IMR-90 (cell line): Measurements from ENCODE around the gene PNMA8C. TPM values are rescaled to one million over a fixed set of nuclear protein-coding genes. Genes with fewer than 3 reads are reported as not detected.
"Not testable (repeated sequence)": the region's sequence is repeated elsewhere in the genome, so short reads cannot be mapped to it uniquely, and the experiment has no call there.

Experiments
- ATAC-seq: fragments of 200-7000 bp; cut with Tn5 transposase; 2 replicates; pipeline ENCODE4 v1.9.1; 2020; ENCODE audit warnings: low read depth, mild to moderate bottlenecking, moderate library complexity
- BruUV-seq: library from RNA; stranded (reverse); fragments of 400-500 nt; replicated peaks from 2 replicates; lab custom pipeline; 2021; lab: Mats Ljungman, UMichigan
- CTCF ChIA-PET: fragments of 300-600 bp; formaldehyde crosslinking; extraction: SDS; loops from one replicate; lab custom pipeline; 2021; ENCODE audit warnings: antibody characterized with exemption; lab: Yijun Ruan, JAX
- POLR2A ChIA-PET: fragments of 300-600 bp; sonication (Branson Sonifier 250); formaldehyde crosslinking; loops from one replicate; lab custom pipeline; 2022; ENCODE audit warnings: antibody characterized with exemption; ENCODE audit not compliant: unreplicated experiment; lab: Charles Lee
- DNase-seq: peaks from one replicate; pipeline ENCODE4 v3.0.0; 2013
- H2AFZ ChIP-seq: replicated peaks from 2 replicates; pipeline ENCODE3; 2013; ENCODE audit warnings: low read length, mild to moderate bottlenecking; ENCODE audit not compliant: poor library complexity
- H2AK5ac ChIP-seq: 2 replicates; pipeline ENCODE4 v1.6.1; 2013; ENCODE audit warnings: low read depth, low read length, inconsistent platforms
- H2AK9ac ChIP-seq: replicated peaks from 2 replicates; pipeline ENCODE3; 2013; ENCODE audit warnings: mild to moderate bottlenecking, low read depth, low read length, moderate library complexity; ENCODE audit not compliant: poor library complexity
- H2BK120ac ChIP-seq: 2 replicates; pipeline ENCODE4 v1.6.1; 2013; ENCODE audit warnings: low read depth, low read length, inconsistent platforms
- H2BK15ac ChIP-seq: 3 replicates; pipeline ENCODE4 v1.6.1; 2013; ENCODE audit warnings: low read depth, low read length, inconsistent platforms
- H2BK20ac ChIP-seq: 2 replicates; pipeline ENCODE4 v1.6.1; 2013; ENCODE audit warnings: low read depth, mild to moderate bottlenecking, inconsistent platforms, low read length, moderate library complexity
- H2BK5ac ChIP-seq: 2 replicates; pipeline ENCODE4 v1.6.1; 2013; ENCODE audit warnings: mild to moderate bottlenecking, low read depth, low read length, inconsistent platforms; ENCODE audit not compliant: poor library complexity, severe bottlenecking
- H3K14ac ChIP-seq: replicated peaks from 2 replicates; pipeline ENCODE4 v1.6.1; 2013; ENCODE audit warnings: low read depth, low read length, inconsistent platforms
- H3K18ac ChIP-seq: 2 replicates; pipeline ENCODE4 v1.6.1; 2013; ENCODE audit warnings: low read depth, low read length, control low read depth
- H3K23ac ChIP-seq: 2 replicates; pipeline ENCODE4 v1.6.1; 2013; ENCODE audit warnings: low read depth, low read length, inconsistent platforms
- H3K27ac ChIP-seq: 2 replicates; pipeline ENCODE4 v1.5.1; 2013; ENCODE audit warnings: mild to moderate bottlenecking, control low read depth, low read length; ENCODE audit not compliant: insufficient read depth
- H3K27me3 ChIP-seq: 2 replicates; pipeline ENCODE4 v1.6.1; 2013; ENCODE audit warnings: low read length; ENCODE audit not compliant: control insufficient read depth, insufficient read depth
- H3K36me3 ChIP-seq: 2 replicates; pipeline ENCODE4 v1.6.1; 2013; ENCODE audit warnings: low read length, mixed read lengths; ENCODE audit not compliant: control insufficient read depth, insufficient read depth
- H3K4ac ChIP-seq: 2 replicates; pipeline ENCODE4 v1.6.1; 2013; ENCODE audit warnings: low read depth, low read length, inconsistent platforms
- H3K4me1 ChIP-seq: 2 replicates; pipeline ENCODE4 v1.6.1; 2013; ENCODE audit warnings: low read length, mixed read lengths; ENCODE audit not compliant: control insufficient read depth, insufficient read depth
- H3K4me2 ChIP-seq: 2 replicates; pipeline ENCODE4 v1.6.1; 2013; ENCODE audit warnings: low read depth, mild to moderate bottlenecking, control low read depth, low read length, moderate library complexity
- H3K4me3 ChIP-seq: 2 replicates; pipeline ENCODE4 v1.5.1; 2013; ENCODE audit warnings: low read depth, mild to moderate bottlenecking, control low read depth, low read length, moderate library complexity; ENCODE audit not compliant: insufficient read depth
- H3K56ac ChIP-seq: 2 replicates; pipeline ENCODE4 v1.6.1; 2013; ENCODE audit warnings: low read length, inconsistent platforms; ENCODE audit not compliant: insufficient read depth; ENCODE audit errors: extremely low read depth
- H3K79me1 ChIP-seq, 2 experiments: 2 replicates each; pipeline ENCODE4 v1.6.1; 2013; ENCODE audit warnings: low read length in 2 of 2, inconsistent platforms in 1 of 2, low read depth in 1 of 2
- H3K9ac ChIP-seq: 2 replicates; pipeline ENCODE4 v1.6.1; 2013; ENCODE audit warnings: low read depth, low read length, control low read depth
- H3K9me1 ChIP-seq: 2 replicates; pipeline ENCODE4 v1.6.1; 2013; ENCODE audit warnings: low read length, inconsistent platforms; ENCODE audit not compliant: insufficient read depth
- H3K9me3 ChIP-seq: 2 replicates; pipeline ENCODE4 v1.6.1; 2013; ENCODE audit warnings: low read length; ENCODE audit not compliant: control insufficient read depth, insufficient read depth
- H4K20me1 ChIP-seq: 2 replicates; pipeline ENCODE4 v1.6.1; 2013; ENCODE audit warnings: low read length, inconsistent platforms; ENCODE audit not compliant: insufficient read depth
- H4K5ac ChIP-seq: 2 replicates; pipeline ENCODE4 v1.6.1; 2013; ENCODE audit warnings: mild to moderate bottlenecking, low read depth, low read length, control low read depth
- H4K8ac ChIP-seq, 2 experiments: 2 replicates each; pipeline ENCODE4 v1.6.1; 2013; ENCODE audit warnings: low read depth in 2 of 2, low read length in 2 of 2, control low read depth in 1 of 2, inconsistent platforms in 1 of 2
- H4K91ac ChIP-seq: 2 replicates; pipeline ENCODE4 v1.6.1; 2013; ENCODE audit warnings: low read depth, low read length, inconsistent platforms; ENCODE audit not compliant: insufficient read depth
- BHLHE40 ChIP-seq: fragments of 150-350 bp; IDR thresholded peaks from 2 replicates; pipeline ENCODE4 v1.6.1; 2016; ENCODE audit warnings: mild to moderate bottlenecking, low read depth, low read length
- FOS ChIP-seq: fragments of 150-350 bp; IDR thresholded peaks from 2 replicates; pipeline ENCODE4 v1.6.1; 2016; ENCODE audit warnings: low read depth, low read length
- MAZ ChIP-seq: IDR thresholded peaks from 2 replicates; pipeline ENCODE4 v1.6.1; 2012; ENCODE audit warnings: low read depth, mild to moderate bottlenecking, low read length, improper control_type of control experiment, moderate library complexity, borderline replicate concordance
- MXI1 ChIP-seq: IDR thresholded peaks from 2 replicates; pipeline ENCODE4 v1.6.1; 2012; ENCODE audit warnings: low read depth, mild to moderate bottlenecking, low read length, moderate library complexity, borderline replicate concordance
- NFE2L2 ChIP-seq: fragments of 150-350 bp; IDR thresholded peaks from 2 replicates; pipeline ENCODE4 v1.6.1; 2016; ENCODE audit warnings: low read depth, mild to moderate bottlenecking, low read length
- WGBS, 2 experiments: methylation state at CpG; one replicate each; pipeline versions ENCODE4 v1.1.5 to v1.1.7; 2013; ENCODE audit warnings: missing lambda C conversion rate in 2 of 2; ENCODE audit not compliant: insufficient read length in 1 of 2; ENCODE audit errors: extremely low coverage in 2 of 2; 5-methylcytosine and 5-hydroxymethylcytosine counted together
- dilution Hi-C: fragments of 300-500 bp; cut with HindIII; formaldehyde crosslinking; loops from one replicate; pipeline ENCODE4 v1.14.3; 2018; ENCODE audit warnings: low sequenced_read_pairs; ENCODE audit not compliant: unreplicated experiment
- in situ Hi-C: fragments of 300-500 bp; cut with MboI; formaldehyde crosslinking; loops from 3 replicates; pipeline ENCODE4 v1.14.3; 2019; ENCODE audit warnings: low sequenced_read_pairs, inconsistent platforms, mixed read lengths
- intact Hi-C: fragments of 100-400 bp; cut with micrococcal nuclease; formaldehyde crosslinking; loops from 2 replicates; pipeline ENCODE4 v1.10.0; 2022
- polyA plus RNA-seq, 3 experiments: library from polyadenylated mRNA; depleted of rRNA; stranded (reverse); fragments of >200 nt; gene quantifications; 2 replicates each; pipeline ENCODE4 v1.2.3, GENCODE V29; 2012; ENCODE audit warnings: low replicate concordance in 1 of 3
- total RNA-seq: library from RNA; depleted of rRNA; stranded (reverse); fragments of >200 nt; gene quantifications from 2 replicates; pipeline ENCODE4 v1.2.3, GENCODE V29; 2012

The PNMA8C gene
- total and polyA plus RNA-seq, 2 of the 4 experiments (the other 2 are of a cell fraction): 0.09 to 0.18 TPM

- POLR2A ChIA-PET: no interaction called here
- no peaks in the 10 kb centered on the region for H3K9me3 ChIP-seq
- no peak overlapping the region for H2BK5ac ChIP-seq
- no peak for DNase-seq
- no TSS peak for BruUV-seq
- no peak overlapping the region for H4K91ac ChIP-seq
- H3K9me1 ChIP-seq: 0 out of 2 replicates have a peak, but pooled peaks cover 2% of the 10 kb centered on the region
- no peak overlapping the region for H3K4me3 ChIP-seq
- no peak overlapping the region for H3K9ac ChIP-seq
- H4K8ac ChIP-seq: no peak overlapping the region
- H3K4me1 ChIP-seq: peaks cover 1% of the 10 kb centered on the region; the same call in 1 of the 2 replicates
- no peak overlapping the region for H3K23ac ChIP-seq
- no peak for ATAC-seq
- H3K56ac ChIP-seq: no peak overlapping the region
- dilution Hi-C loops (no loop called here), in situ Hi-C loops (no loop called here), intact Hi-C loops (no loop called here)
- H2AFZ ChIP-seq: no peak overlapping the region
- H2BK15ac ChIP-seq: no peak overlapping the region
- H3K18ac ChIP-seq: no peak overlapping the region
- no peak overlapping the region for H3K4me2 ChIP-seq
- no peaks in the 10 kb centered on the region for H3K36me3 ChIP-seq
- H3K27me3 ChIP-seq: no peaks in the 10 kb centered on the region
- no peak overlapping the region for H3K14ac ChIP-seq
- H2AK5ac ChIP-seq: no peak overlapping the region
- no peaks in the 10 kb centered on the region for H4K20me1 ChIP-seq
- H3K79me1 ChIP-seq: no peaks in the 10 kb centered on the region
- no peak overlapping the region for H2AK9ac ChIP-seq
- no CpG with 5 or more reads among the region's 1 CpG for WGBS, 2 experiments
- H3K27ac ChIP-seq: no peak overlapping the region
- no peak overlapping the region for H4K5ac ChIP-seq
- no peak overlapping the region for H3K4ac ChIP-seq
- TF ChIP-seq FOS (no peak), MAZ (no peak), BHLHE40 (no peak), NFE2L2 (no peak), MXI1 (no peak)
- CTCF ChIA-PET: no interaction called here
- no peak overlapping the region for H2BK20ac ChIP-seq
- H2BK120ac ChIP-seq: no peak overlapping the region
Observed at GRCh38 chr19:46441866-46442265, 13.1 kb upstream of the PNMA8C start.

- DNase-seq, H3K79me1 ChIP-seq, H2BK120ac ChIP-seq, ATAC-seq, H3K9ac ChIP-seq, H3K4me3 ChIP-seq, H2BK15ac ChIP-seq, H3K36me3 ChIP-seq, POLR2A ChIA-PET, H2BK5ac ChIP-seq, H4K5ac ChIP-seq, in situ Hi-C loops, H4K20me1 ChIP-seq, H2AK9ac ChIP-seq, H2AK5ac ChIP-seq, H3K9me3 ChIP-seq, H4K91ac ChIP-seq, CTCF ChIA-PET, H3K23ac ChIP-seq, H3K4me1 ChIP-seq, H3K4ac ChIP-seq, H3K27ac ChIP-seq, H3K9me1 ChIP-seq, intact Hi-C loops, H3K4me2 ChIP-seq, H3K18ac ChIP-seq, H3K27me3 ChIP-seq, H2AFZ ChIP-seq, H2BK20ac ChIP-seq, dilution Hi-C loops, H4K8ac ChIP-seq, H3K14ac ChIP-seq, BruUV-seq, H3K56ac ChIP-seq: not testable (repeated sequence)
- no CpG with 5 or more reads among the region's 4 CpGs for WGBS, 2 experiments
Observed at GRCh38 chr19:46435689-46436088, 7.0 kb upstream of the PNMA8C start.
